Muscle layer of colon (tissue), 2 donors: Measurements from ENCODE around the gene SNX30.

Source experiments
- H3K27ac ChIP-seq: one replicate; pipeline ENCODE4 v1.7.0; 2013; ENCODE audit warnings: low read depth, mild to moderate bottlenecking, low read length, moderate library complexity
- H3K27me3 ChIP-seq, 2 donors: one replicate each; pipeline ENCODE4 v1.7.0; 2013; ENCODE audit warnings: low read length in 2 of 2, mild to moderate bottlenecking in 2 of 2; ENCODE audit not compliant: insufficient read depth in 2 of 2, control insufficient read depth in 1 of 2
- H3K36me3 ChIP-seq: one replicate; pipeline ENCODE4 v1.7.0; 2013; ENCODE audit warnings: mild to moderate bottlenecking, low read length; ENCODE audit not compliant: insufficient read depth
- H3K4me1 ChIP-seq: one replicate; pipeline ENCODE4 v1.7.0; 2013; ENCODE audit warnings: mild to moderate bottlenecking, low read length; ENCODE audit not compliant: insufficient read depth
- H3K4me3 ChIP-seq, 2 donors: one replicate each; pipeline ENCODE4 v1.7.0; 2013; ENCODE audit warnings: low read length in 2 of 2, low read depth in 1 of 2, mild to moderate bottlenecking in 1 of 2, moderate library complexity in 1 of 2
- H3K9ac ChIP-seq: one replicate; pipeline ENCODE4 v1.7.0; 2013; ENCODE audit warnings: low read length
- H3K9me3 ChIP-seq: one replicate; pipeline ENCODE4 v1.7.0; 2013; ENCODE audit warnings: mild to moderate bottlenecking, low read length
- donor health status: abdominal sarcoma.
- donor health status: Adenocarcinoma of cecum.

Gene SNX30

GRCh38 chr9:112753725-112754124, 3.2 kb downstream of the SNX30 start:
- Histone ChIP-seq H3K27me3 (no peaks in the 10 kb centered on the region), H3K4me3 (no peak overlapping the region), H3K36me3 (no peaks in the 10 kb centered on the region), H3K4me1 (peaks cover 66% of the 10 kb centered on the region), H3K9ac (no peak overlapping the region), H3K27ac (no peak overlapping the region), H3K9me3 (no peaks in the 10 kb centered on the region)

GRCh38 chr9:112754578-112754977, 4.0 kb downstream of the SNX30 start:
- no peaks in the 10 kb centered on the region for H3K9me3 ChIP-seq
- H3K9ac ChIP-seq = no peak overlapping the region
- H3K4me3 ChIP-seq = no peak overlapping the region
- H3K27me3 ChIP-seq = no peaks in the 10 kb centered on the region
- H3K4me1 ChIP-seq = peaks cover 65% of the 10 kb centered on the region
- H3K36me3 ChIP-seq = no peaks in the 10 kb centered on the region
- H3K27ac ChIP-seq = peak overlapping the region; percentile 16

- Histone ChIP-seq H3K4me3 (no peak overlapping the region), H3K27ac (peak overlapping the region; percentile 19), H3K27me3 (no peaks in the 10 kb centered on the region), H3K9ac (no peak overlapping the region), H3K36me3 (no peaks in the 10 kb centered on the region), H3K4me1 (peaks cover 64% of the 10 kb centered on the region), H3K9me3 (no peaks in the 10 kb centered on the region)
These were observed 4.5 kb downstream of the SNX30 start for GRCh38 chr9:112755016-112755427.

- no peaks in the 10 kb centered on the region for H3K36me3 ChIP-seq
- peaks cover 68% of the 10 kb centered on the region for H3K4me1 ChIP-seq
These were observed 5.1 kb downstream of the SNX30 start for GRCh38 chr9:112755675-112756074.

GRCh38 chr9:112757282-112757883, 6.8 kb downstream of the SNX30 start:
- H3K9me3 ChIP-seq = no peaks in the 10 kb centered on the region
- H3K9ac ChIP-seq = no peak overlapping the region
- no peak overlapping the region for H3K27ac ChIP-seq
- H3K36me3 ChIP-seq = no peaks in the 10 kb centered on the region
- peaks cover 59% of the 10 kb centered on the region for H3K4me1 ChIP-seq
- H3K27me3 ChIP-seq = no peaks in the 10 kb centered on the region
- no peak overlapping the region for H3K4me3 ChIP-seq

More at GRCh38 chr9:112755675-112756074, 5.1 kb downstream of the SNX30 start:
- Histone ChIP-seq H3K27me3 (no peaks in the 10 kb centered on the region), H3K9ac (no peak overlapping the region), H3K4me3 (no peak overlapping the region), H3K9me3 (no peaks in the 10 kb centered on the region), H3K27ac (peak overlapping the region; percentile 19)

GRCh38 chr9:112757940-112758339, 7.4 kb downstream of the SNX30 start:
- H3K9ac ChIP-seq = no peak overlapping the region
- no peaks in the 10 kb centered on the region for H3K9me3 ChIP-seq
- no peaks in the 10 kb centered on the region for H3K36me3 ChIP-seq
- H3K27me3 ChIP-seq = no peaks in the 10 kb centered on the region
- peaks cover 53% of the 10 kb centered on the region for H3K4me1 ChIP-seq
- H3K4me3 ChIP-seq = no peak overlapping the region
- no peak overlapping the region for H3K27ac ChIP-seq

- Histone ChIP-seq H3K9me3 (no peaks in the 10 kb centered on the region), H3K27me3 (no peaks in the 10 kb centered on the region), H3K4me1 (peaks cover 26% of the 10 kb centered on the region), H3K27ac (no peak overlapping the region), H3K4me3 (no peak overlapping the region), H3K9ac (no peak overlapping the region), H3K36me3 (no peaks in the 10 kb centered on the region)
These were observed 10.3 kb downstream of the SNX30 start for GRCh38 chr9:112760821-112761220.

- Histone ChIP-seq H3K27ac (no peak overlapping the region), H3K4me1 (peaks cover 14% of the 10 kb centered on the region), H3K36me3 (no peaks in the 10 kb centered on the region), H3K27me3 (no peaks in the 10 kb centered on the region), H3K9ac (no peak overlapping the region), H3K9me3 (no peaks in the 10 kb centered on the region), H3K4me3 (no peak overlapping the region)
These were observed 11.5 kb downstream of the SNX30 start for GRCh38 chr9:112761912-112762655.

- peaks cover 7% of the 10 kb centered on the region for H3K4me1 ChIP-seq
- H3K9me3 ChIP-seq = no peaks in the 10 kb centered on the region
- no peak overlapping the region for H3K9ac ChIP-seq
- no peaks in the 10 kb centered on the region for H3K36me3 ChIP-seq
- H3K4me3 ChIP-seq = no peak overlapping the region
- no peak overlapping the region for H3K27ac ChIP-seq
- no peaks in the 10 kb centered on the region for H3K27me3 ChIP-seq
These were observed 12.4 kb downstream of the SNX30 start for GRCh38 chr9:112762726-112763518.

GRCh38 chr9:112764344-112764743, 13.8 kb downstream of the SNX30 start:
- Histone ChIP-seq H3K27me3 (no peaks in the 10 kb centered on the region), H3K27ac (no peak overlapping the region), H3K9me3 (no peaks in the 10 kb centered on the region), H3K4me3 (no peak overlapping the region), H3K4me1 (peaks cover 7% of the 10 kb centered on the region), H3K9ac (no peak overlapping the region), H3K36me3 (no peaks in the 10 kb centered on the region)

- H3K9me3 ChIP-seq = no peaks in the 10 kb centered on the region
- no peak overlapping the region for H3K9ac ChIP-seq
- H3K4me3 ChIP-seq = no peak overlapping the region
- no peaks in the 10 kb centered on the region for H3K27me3 ChIP-seq
- H3K36me3 ChIP-seq = no peaks in the 10 kb centered on the region
- H3K27ac ChIP-seq = no peak overlapping the region
- H3K4me1 ChIP-seq = peaks cover 5% of the 10 kb centered on the region
These were observed 14.3 kb downstream of the SNX30 start for GRCh38 chr9:112764837-112765236.
